HG03571 (cell line): ENCODE data around the gene UNC13C.

Experiments
- ATAC-seq: cut with Tn5 transposase; IDR thresholded peaks from one replicate; pipeline ENCODE4 v1.9.1; 2021; ENCODE audit not compliant: unreplicated experiment

UNC13C gene

DNA sequence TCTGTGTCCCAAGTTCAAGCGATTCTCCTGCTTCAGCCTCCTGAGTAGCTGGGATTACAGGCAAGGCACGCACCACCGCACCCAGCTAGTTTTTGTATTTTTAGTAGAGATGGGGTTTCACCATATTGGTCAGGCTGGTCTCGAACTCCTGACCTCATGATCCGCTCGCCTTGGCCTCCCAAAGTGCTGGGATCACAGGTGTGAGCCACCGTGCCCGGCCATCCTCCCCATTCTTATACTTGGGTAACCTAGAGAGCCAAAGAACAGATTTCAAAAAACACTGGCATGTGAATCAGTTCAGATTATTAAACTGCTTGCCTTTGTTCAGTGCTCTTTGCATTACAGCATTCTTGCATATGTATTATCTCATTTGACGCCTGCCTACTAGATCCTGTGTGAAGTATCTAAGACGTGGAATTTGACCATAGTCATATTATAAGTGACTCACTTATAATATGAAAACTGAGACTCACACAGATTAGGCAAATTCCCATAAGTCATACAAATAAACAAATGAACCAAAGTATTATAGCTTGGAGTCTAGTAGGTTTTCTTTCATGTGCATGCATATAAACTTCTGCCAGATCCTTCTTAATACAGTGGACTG is 123.5 kb downstream of the UNC13C start:
- ATAC-seq: no peak

DNA sequence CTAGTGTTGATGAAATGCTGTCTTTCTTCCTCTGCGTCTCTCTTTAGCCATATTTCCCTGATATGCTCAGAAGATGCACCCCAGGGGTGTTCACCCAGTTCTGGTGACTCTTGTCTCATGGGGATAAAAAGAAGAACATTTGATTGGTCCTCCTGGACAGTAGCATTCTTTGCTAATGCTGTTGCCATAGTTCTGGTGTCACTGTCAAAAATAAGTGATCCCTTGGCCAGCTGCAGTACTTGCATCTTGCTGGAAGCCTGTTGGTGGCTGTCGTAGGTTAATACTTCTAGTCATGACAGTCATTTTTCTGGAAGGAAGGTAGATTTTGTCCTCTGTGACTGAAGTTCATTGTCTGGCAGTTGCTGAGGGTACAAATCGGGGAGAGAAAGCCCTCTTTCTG is 124.5 kb downstream of the UNC13C start:
- ATAC-seq: no peak

DNA sequence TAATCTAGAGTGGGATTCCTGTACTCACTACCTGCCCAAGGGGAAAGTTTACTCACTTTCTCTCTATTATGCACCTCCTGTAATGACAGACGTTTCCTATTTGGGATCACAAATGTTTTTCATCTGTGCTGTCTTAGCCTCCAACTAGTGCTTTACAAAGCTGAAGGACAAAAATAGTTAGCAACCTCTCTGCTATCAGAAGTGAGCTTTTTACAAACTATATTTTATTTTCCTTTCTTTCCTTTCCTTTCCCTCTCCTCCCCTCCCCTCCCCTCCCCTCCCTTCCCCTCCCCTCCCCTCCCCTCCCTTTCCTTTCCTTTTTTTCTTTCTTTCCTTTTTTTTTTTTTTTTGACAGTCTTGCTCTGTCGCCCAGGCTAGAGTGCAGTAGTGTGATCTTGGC is 130.8 kb downstream of the UNC13C start:
- ATAC-seq: no peak

DNA sequence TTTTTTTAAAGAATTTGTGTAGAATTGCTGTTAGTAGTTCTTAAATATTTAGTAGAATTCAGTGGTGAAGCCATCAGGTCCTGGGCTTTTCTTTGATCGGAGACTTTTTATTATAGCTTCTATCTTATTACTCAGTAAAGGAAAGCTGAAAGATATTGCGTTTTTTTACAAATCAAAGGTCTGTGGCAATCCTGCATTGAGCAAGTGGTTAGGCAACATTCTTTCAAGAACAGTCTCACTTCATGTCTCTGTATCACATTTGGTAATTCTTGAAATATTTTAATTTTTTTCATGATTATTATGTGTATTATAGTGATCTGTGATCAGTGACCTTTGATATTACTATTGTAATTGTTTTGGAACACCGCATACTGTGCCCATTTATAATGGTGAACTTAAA is 140.8 kb downstream of the UNC13C start:
- ATAC-seq: no peak

DNA sequence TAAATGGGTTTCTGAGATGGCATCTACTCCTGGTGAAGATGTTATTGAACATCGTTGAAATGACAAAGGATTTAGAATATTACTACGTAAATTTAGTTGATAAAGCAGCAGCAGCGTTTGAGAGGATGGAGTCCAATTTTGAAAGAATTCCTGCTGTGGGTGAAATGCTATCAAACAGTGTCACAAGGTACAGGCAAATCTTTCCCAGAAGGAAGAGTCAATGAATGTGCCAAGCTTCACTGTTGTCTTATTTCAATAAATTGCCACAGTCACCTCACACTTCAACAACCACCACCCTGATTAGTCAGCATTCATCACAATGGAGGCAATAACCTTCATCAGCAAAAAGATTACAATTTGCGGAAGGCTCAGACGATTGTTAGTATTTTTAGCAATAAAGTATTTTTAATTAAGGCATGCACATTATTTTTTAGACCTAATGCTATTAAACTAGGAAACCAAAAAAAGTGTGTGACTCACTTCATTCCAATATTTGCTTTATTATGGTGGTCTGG is 142.8 kb downstream of the UNC13C start:
- no peak for ATAC-seq

DNA sequence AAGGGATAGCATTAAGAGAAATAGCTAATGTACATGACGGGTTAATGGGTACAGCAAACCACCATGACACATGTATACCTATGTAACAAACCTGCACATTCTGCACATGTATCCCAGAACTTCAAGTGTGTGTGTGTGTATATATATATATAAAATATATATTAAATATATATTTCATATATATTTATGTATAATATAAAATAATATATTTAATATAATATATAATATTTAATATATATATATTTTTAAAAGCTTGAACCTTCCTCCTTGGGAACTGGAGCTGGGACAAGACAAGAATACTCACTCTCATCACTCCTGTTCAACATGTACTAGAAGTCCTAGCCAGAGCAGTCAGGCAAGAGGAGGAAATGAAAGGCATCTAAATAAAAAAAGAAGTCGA is 149.3 kb downstream of the UNC13C start:
- no peak for ATAC-seq

DNA sequence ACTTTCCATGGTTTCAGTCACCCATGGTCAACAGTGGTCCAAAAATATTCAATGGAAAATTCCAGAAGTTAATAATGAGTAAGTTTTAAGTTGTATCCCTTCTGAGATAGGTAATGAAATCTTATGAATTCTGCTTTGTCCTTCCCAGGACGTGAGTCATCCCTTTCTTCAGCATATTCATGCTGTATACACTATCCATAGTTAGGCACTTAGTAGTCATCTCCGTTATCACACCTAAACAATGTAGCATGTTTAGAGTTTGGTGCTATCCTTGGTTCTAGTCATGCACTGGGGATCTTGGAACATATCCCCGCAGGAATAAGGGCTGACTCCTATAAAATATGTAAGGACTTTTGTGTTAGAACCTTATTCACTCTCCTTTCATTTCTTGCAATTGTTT is 153.2 kb downstream of the UNC13C start:
- ATAC-seq: no peak

DNA sequence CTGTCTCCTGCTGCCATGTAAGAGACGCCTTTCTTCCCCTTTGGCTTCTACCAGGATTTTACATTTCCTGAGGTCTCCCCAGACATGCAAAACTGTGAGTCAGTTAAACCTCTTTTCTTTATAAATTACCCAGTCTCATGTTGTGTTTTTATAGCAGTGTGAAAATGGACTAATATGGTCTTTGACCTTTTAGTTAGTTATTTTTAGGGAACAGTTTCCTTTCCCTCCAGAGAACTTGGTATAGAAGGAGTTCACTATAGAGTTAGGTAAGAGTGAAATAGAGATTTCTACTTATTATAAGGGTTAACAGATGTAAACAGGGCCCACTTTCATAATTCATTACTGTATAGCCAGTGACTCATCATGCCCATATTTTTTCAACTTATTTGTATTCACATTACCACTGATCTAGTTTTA is 170.9 kb downstream of the UNC13C start:
- no peak for ATAC-seq

DNA sequence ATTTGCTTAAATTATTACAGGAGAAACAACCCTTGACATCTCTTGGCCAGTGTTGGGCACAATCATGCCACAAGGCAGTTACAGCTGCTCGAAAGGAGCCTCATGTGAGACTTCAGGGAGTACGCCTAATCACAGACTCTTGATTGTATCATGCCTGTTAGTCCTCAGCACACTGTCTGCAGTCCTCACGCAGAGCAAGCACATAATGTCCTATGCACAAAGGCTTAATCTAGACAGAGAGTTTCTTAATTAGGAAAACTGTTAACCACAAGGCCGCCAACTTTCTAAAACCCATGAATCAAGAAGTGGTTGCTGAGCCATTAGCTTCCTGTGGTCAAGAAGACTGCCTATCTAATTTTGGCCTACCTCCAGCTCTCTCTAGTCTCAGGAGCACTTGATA is 172.0 kb downstream of the UNC13C start:
- ATAC-seq: no peak

DNA sequence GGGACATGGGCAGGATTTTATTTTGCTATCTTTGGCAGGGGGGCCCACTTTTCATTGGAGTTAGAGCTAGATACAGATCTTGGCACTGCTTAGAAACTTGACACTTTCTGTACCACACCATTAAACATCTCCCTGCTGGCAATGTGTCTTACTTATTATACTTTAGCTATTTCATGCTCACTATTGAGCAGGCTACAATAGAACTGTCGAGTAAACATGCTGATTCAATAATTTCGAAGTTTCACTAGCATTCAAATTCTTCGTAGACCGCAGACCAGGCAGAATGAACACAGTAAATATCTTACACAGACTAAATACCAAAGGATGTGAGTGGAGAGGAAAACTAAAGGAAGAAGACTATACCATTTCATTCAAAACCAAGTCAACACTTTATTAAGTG is 180.8 kb downstream of the UNC13C start:
- no peak for ATAC-seq

DNA sequence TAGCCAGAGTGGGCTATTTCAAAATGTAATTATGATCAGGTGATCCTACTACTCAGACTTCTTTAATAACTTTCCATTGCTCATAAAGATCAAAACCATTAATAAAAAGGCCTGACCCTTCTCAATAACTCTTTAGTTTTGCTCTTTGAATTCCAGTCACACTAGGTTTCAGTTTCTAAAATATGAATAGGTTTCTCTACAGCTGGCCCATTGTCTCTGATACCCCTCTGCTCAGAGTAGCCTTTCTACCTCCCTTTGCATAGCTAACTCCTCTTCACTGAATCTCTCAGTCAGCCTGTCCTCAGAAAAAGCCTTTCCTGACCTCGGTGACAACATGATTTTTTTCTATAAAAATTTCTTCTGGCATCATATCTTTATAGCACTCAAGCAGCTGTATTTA is 209.1 kb downstream of the UNC13C start:
- ATAC-seq: no peak

DNA sequence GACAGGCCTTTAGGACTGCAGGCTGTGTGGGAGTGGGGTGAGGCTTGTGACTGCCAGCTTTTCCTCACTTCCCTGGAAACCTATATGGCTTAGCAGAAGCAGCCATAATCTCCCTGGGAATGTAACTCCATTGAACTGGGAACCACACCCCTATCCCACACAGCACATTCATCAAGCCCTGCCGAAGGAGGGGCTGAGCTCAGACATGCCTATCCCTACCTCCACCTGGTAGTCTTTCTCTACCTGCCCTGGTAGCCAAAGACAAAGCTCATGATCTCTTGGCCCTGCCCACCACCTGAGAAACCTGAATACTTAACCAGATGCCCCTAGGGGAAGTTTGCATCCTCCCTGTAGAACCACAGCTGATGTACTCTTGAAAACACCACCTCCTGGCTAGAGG is 219.8 kb downstream of the UNC13C start:
- ATAC-seq: no peak

DNA sequence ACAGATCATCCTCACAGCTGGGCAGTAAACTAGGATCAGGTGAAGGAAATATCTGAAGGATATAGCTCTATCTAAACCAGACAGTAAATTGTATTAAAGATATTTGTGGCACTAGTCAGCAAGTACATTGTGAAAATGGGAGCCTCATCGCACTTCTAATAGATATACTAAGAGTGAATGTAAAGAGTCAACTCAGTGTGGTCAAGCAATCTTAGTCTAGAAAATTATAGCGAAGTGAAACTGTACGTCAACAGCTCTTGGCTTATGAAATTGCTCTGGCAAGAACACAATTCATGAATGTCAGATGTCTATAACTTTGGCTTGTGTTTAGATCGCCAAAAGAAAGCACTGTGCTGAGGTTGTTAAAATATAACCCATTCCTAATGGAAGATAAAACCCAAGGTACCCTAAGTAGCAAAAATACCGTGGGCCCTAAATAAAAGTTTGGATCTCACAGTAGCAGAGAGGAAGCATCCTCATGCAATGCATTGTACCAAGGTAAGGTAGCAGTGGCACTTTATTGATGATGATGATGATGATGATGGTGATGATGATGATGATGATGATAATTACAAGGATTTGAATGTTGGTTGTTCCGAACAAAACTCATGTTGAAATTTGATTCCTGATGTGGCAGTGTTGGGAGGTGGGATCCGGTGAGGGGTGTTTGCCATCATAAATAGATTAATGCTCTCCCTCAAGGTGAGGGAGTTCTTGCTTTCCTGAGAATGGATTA is 228.5 kb downstream of the UNC13C start:
- ATAC-seq: no peak

DNA sequence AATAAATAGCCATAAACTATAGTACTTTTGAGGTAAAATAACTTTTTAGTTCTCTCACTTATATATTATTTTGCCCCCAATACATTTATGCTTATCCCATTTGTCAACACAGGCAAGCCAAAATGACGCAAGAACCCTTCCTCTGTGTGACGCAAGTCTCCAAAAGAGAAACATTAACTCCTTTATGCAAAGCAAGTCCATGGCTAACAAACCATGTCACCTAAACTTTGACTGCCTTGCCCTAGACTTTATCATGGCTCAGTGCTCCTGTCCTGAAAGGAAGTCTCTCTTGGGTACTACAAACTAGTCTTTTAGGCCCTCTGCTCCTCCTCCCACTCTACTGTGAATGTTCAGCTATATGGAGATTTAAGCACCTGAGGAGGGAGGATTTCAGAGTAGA is 230.5 kb downstream of the UNC13C start:
- no peak for ATAC-seq

DNA sequence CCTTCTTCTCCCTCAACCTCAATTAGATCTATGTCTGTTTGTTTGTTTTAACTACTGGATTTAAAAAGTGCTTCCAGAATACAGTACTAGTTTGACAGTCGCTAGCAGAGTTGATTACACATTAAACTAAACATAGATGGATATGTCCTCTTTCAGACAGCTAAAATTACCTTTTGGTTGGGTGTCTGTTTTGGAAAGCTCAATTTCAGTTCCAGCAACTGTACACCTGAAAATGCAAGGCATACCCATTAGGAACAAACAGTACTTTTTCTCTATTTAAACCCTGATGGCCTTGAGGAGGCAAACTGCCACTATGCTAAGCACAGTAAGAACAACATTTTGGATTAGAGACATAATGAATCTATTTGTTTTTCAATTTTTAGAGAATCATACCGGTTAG is 234.4 kb downstream of the UNC13C start:
- ATAC-seq: no peak

DNA sequence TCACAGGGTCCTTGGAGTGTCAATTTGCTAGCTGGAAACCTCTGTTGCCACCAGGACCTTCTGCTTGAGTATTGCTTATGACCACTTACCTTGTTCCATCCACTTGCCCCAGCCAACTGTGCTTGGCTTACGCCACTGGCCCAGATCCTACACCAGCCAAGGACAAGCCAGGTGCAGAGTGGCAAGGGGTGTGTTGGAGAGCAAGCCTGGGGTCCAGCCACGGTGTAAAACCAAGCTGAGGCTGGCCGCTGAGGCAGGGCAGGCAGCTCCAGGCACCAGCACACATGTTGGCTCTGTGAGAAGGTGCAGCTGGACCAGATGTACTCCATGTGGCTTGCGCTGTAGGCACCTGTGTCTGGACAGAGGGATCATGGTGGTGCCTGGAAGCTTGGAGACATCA is 248.2 kb downstream of the UNC13C start:
- ATAC-seq: no peak

DNA sequence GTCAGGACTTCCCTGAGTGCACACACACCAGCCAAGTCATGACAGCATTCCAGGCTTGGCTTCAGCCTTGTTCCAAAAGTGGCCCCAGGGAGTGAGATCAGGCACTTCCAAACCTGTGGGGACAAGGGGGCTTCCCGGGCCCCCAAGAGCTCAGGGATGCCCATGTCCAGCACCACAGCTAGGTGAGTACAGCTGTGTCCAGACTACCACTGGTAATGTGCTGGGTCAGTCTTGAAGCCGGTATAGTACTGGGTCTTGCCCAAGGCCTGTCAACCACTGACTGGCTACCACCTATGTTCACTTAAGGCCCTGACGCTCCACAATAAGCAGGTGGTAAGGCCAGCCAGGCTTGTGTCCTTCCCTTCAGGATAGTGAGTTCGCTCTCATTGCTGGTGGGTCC is 249.3 kb downstream of the UNC13C start:
- ATAC-seq: no peak

DNA sequence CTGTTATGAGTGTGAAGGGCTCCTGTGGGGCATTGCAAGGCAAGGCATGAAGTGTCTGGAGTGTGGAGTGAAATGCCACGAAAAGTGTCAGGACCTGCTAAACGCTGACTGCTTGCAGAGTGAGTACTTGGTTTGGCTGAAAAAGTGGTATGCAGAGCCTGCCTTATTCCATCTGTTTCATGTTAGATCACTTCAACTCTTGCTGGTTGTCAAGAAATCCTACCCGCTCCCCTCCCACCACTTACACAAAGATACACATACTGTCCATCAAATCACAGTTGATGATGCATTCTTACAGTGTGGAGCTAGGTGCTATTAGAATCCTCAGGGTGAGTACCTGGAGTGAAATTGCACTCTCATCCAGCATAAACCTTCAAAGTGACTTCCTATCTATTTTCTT is 272.1 kb downstream of the UNC13C start:
- no peak for ATAC-seq

DNA sequence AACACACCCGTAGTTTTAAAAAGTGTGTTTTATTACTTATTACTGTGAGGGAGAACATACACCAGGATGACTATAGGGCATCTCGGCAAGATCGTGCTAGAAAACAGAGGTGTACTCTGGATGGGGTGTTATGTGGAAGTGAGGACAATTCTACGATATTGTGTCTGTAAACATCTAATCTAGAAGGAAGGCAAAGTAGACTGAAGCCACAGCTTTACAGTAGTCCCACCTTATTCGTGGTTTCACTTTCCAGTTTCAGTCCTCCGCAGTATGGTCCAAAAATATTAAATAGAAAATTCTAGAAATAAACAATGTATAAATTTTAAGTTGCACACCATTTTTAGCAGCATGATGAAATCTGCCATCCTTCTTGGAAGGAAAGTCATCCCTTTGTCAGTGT is 277.9 kb downstream of the UNC13C start:
- ATAC-seq: no peak

DNA sequence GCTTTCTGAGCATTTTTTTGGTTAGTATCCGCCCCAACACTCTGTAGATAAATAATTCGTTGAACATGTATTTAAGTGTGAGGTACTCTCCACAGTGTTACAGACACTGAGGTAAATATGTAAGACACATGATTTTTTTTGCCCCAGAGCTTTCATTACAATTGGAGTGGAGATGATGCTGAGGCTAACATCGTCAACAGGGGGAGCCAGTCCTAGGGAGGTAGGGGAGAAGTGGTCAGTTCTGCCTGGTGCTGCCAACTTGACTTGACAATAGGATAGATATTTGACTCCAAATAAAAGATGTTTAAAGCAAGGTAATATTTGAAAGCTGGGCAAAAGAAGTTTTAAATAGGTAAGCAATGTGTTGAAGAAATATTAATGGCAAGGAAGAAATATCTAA is 295.7 kb downstream of the UNC13C start:
- ATAC-seq: no peak

DNA sequence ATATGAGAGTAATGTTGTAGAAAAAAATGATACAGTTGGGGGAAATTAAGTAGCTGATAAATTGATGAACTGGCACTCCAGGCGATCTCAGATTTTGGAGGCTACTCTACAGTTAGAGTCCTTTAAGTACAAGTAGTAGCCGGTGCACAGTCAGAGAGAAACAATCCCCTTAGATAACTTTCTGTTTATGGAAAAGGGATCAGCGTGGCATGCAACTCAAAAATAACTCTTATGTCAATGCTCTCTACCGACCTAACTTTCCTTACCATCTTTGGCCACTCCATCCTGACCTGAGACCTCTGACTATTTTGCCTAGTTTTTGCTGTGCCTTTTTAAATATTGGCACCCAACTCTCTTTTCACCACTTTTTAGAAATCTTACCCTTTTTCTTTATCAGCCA is 299.6 kb downstream of the UNC13C start:
- no peak for ATAC-seq

DNA sequence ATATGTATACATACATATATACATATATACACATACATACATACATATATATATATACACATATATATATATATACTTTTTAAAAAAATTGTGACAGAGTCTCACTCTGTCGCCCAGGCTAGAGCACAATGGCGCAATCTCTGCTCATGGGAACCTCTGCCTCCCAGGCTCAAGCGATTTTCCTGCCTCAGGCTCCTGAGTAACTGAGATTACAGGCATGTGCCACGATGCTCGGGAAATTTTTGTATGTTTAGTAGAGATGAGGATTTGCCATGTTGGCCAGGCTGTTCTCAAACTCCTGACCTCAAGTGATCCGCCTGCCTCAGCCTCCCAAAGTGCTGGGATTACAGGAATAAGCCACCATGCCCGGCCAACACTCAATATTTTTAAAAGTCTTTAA is 302.5 kb downstream of the UNC13C start:
- ATAC-seq: no peak
